Right ventricle myocardium superior (tissue), 1 donor: ENCODE measurements around the gene TNS4. TPM values are rescaled to one million over a fixed set of nuclear protein-coding genes. Genes with fewer than 3 reads are reported as not detected.

Experiments
- ATAC-seq: fragments of 200-7000 bp; cut with Tn5 transposase; one replicate; pipeline ENCODE4 v1.9.1; 2020; ENCODE audit warnings: mild to moderate bottlenecking; ENCODE audit not compliant: poor library complexity
- DNase-seq: peaks from one replicate; pipeline ENCODE4 v3.0.0-alpha.2; 2020
- intact Hi-C: fragments of 100-400 bp; cut with DNase I; formaldehyde crosslinking; loops from one replicate; pipeline ENCODE4 v1.11.2; 2022
- total RNA-seq: library from RNA; stranded (reverse); fragmentation: NEBNext Ultra II Directional; extraction: Animal tissue kit (Norgen Biotek cat#: 25700); gene quantifications from one replicate; pipeline ENCODE4 v1.2.1, GENCODE V29; 2021
- donor health status: DM: no; HTN: yes; CAD: no; lungs with severe emphysema.

The TNS4 gene
- total RNA-seq, 1 donor from 2014 or later: not detected

DNA sequence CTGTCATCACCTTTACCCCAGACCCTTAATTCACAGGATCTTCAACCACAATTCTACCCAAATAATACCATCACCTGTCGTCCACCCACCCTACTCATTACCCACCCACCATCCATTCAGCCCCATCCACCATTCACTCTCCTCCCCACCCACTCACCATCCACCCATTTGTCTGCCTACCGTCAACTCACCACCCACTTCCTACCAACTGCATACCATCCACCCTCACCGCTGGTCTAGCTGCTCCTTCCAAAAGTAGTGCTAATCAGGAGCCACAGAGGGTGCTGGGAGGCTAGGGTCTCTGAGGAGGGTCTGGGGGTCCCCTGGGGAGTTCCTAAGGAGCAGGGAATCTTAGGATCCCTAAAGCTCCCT is 70.2 kb downstream of the TNS4 start:
- DNase-seq: no peak
- no peak for ATAC-seq
- intact Hi-C loops: no loop called here

DNA sequence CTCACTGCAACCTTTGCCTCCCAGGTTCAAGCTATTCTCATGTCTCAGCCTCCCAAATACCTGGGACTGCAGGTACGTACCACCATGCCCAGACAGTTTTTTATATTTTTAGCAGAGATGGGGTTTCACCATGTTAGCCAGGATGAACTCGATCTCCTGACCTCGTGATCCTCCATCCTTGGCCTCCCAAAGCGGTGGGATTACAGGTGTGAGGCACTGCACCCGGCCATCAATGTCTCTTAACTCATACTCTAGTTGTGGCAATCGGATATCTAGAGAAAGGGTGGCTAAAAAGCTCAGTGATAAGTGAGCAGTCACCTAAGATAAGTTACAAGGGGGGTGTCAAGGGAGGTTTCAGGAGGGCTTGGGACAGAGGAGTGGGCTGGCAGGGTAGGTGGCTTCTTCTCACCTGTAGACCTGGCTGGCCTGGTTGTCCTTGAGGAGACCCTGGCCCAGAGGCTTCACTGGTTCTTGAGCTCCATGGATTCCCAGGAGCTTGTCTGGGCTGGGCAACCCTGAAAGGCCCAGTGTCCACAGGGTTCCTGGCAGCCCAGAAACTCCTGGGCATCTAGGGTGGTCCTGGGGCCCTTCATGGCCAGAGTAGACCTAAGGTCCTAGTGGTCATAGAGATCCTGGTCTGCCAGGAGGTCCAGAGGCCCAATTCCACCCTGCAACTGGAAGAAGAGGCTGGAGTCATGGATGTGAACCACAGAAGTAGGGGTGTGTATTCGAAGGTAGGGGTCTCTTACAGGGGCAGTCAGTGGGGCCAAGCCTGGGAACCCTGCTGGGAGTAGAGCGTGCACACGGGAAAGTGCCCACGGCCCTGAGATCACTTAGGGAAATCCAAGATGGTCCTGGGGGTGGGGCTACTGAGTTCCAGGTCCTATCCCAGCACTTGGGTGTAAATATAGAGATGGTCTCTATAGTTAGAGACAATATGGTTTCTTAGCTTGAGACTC is 70.9 kb downstream of the TNS4 start:
- DNase-seq: no peak
- intact Hi-C loops: no loop called here
- no peak for ATAC-seq

DNA sequence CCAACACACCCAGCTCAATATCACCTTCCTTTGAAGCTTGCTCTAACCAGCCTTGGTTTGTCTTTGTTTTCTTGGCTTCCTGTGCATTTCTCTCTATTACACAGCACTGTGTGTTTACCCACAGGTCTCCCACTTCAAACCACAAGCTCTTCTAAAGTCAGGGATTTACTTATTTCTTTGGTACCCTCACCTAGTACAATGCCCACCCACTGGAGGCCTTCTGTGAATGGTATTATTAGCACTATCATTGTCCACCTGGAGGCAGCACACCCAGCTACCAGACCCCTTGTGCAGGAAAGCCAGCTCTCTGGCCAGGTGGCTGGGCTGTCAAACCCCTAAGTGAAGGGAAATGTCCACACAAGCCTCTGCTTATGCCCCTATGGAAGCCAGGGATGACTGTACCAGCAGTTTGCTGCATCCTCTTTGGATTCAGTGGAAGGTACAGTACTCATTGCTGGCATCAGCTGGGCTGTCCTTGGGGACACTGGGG is 74.4 kb downstream of the TNS4 start:
- no peak for ATAC-seq
- intact Hi-C loops: no loop called here

More for the DNA sequence above, 74.4 kb downstream of the TNS4 start:
- DNase-seq: no peak

Other genes starting within 250 kb of the TNS4 start
- gene CDC6, start 213.7 kb downstream of the TNS4 start, total RNA-seq: 1.1 TPM
- gene RARA, start 192.4 kb downstream of the TNS4 start, total RNA-seq: 15.8 TPM
- gene GJD3, start 136.9 kb downstream of the TNS4 start, total RNA-seq: 1.3 TPM
- gene TOP2A, start 83.7 kb downstream of the TNS4 start, total RNA-seq: 2.9 TPM
- gene IGFBP4, start 58.2 kb downstream of the TNS4 start, total RNA-seq: 157 TPM
- not detected for gene CCR7, start 63.8 kb upstream of the TNS4 start, total RNA-seq
- 49.5 TPM for gene SMARCE1, start 146.2 kb upstream of the TNS4 start, total RNA-seq
- not detected for gene KRT222, start 163.6 kb upstream of the TNS4 start, total RNA-seq
- gene KRT24, start 202.1 kb upstream of the TNS4 start, total RNA-seq: not detected